ENCODE data around the gene ZKSCAN3. TPM values are rescaled to one million over a fixed set of nuclear protein-coding genes. Genes with fewer than 3 reads are reported as not detected.
A peak's percentile ranks its signal among the peaks of the same experiment; 100 is the strongest.

ZKSCAN3 gene
- total RNA-seq, 1 experiment from 2014 or later = 11.2 TPM

- no peaks in the 10 kb centered on the region for H3K79me2 ChIP-seq (ENCODE audit: insufficient read depth, low read length)
- H3K4me1 ChIP-seq (ENCODE audit: control insufficient read depth in 1 of 2, insufficient read depth in 2 of 2, low read length in 2 of 2) = peaks cover 0 to 14% of the 10 kb centered on the region in 2 experiments; a peak in 2 of 4 replicates
- ChIA-PET RAD21 (ENCODE audit: low non-redundant PET in 1 of 2, low total read pairs in 2 of 2, uncharacterized antibody in 2 of 2, unreplicated experiment in 2 of 2) (no interaction called here), POLR2A (no interaction called here), CTCF (interaction anchor here (1.0 to 1.3 kb wide), 2 partner anchors 10 kb away, joined by 5 to 7 read pairs; no protein-coding TSS in a partner anchor)
- no peaks in the 10 kb centered on the region for H3K27me3 ChIP-seq (ENCODE audit: insufficient read depth, low read length)
- H2AFZ ChIP-seq (ENCODE audit: low read depth, low read length, poor library complexity, severe bottlenecking) = no peak overlapping the region
- H3K9me3 ChIP-seq (ENCODE audit: control insufficient read depth in 1 of 2, insufficient read depth in 1 of 2, low read depth in 1 of 2, low read length in 2 of 2) = no peaks in the 10 kb centered on the region
- H3K4me3 ChIP-seq (replicated peaks in 1 of 2; ENCODE audit: low read depth in 1 of 2, low read length in 2 of 2) = no peak overlapping the region
- TF ChIP-seq RAD21 (IDR thresholded peaks at IDR 0.05; ENCODE audit: low read depth) = peak; percentile 51
- TF ChIP-seq CTCF (IDR thresholded peaks at IDR 0.05 in 2 of 3, conservative IDR thresholded peaks at IDR 0.05 in 1 of 3; ENCODE audit: borderline replicate concordance in 1 of 3, insufficient read depth in 1 of 3, low read depth in 2 of 3, low read length in 2 of 3) = peak; percentile 29 to 48 (median 36); a peak in 4 of 6 replicates
- TF ChIP-seq ELF1 (IDR thresholded peaks at IDR 0.05; ENCODE audit: borderline replicate concordance, low read depth) = no peak
- no peak for TF ChIP-seq EZH2phosphoT487 (IDR thresholded peaks at IDR 0.05; ENCODE audit: borderline replicate concordance)
- no peak for TF ChIP-seq SP1 (IDR thresholded peaks at IDR 0.05; ENCODE audit: low read depth)
- TF ChIP-seq CBX3 (IDR thresholded peaks at IDR 0.05; ENCODE audit: low read depth) = no peak
- no peak for TF ChIP-seq CEBPB (IDR thresholded peaks at IDR 0.05; ENCODE audit: low read depth)
- H3K9ac ChIP-seq (ENCODE audit: low read length) = no peak overlapping the region
- no peaks in the 10 kb centered on the region for H3K9me2 ChIP-seq (ENCODE audit: insufficient read depth)
- intact Hi-C loops (cut with micrococcal nuclease) = loop anchor here (5.0 kb wide), 1 partner anchor 288 kb away; no protein-coding TSS in a partner anchor
- ATAC-seq = peak; percentile 58
- no peaks in the 10 kb centered on the region for H4K20me1 ChIP-seq (ENCODE audit: insufficient read depth)
- no peak for DNase-seq (ENCODE audit: low read depth, low spot score)
- H3K4me2 ChIP-seq (ENCODE audit: low read length) = no peak overlapping the region
- no peaks in the 10 kb centered on the region for H3K36me3 ChIP-seq (ENCODE audit: control insufficient read depth in 1 of 2, insufficient read depth in 2 of 2, low read length in 2 of 2)
- BruUV-seq (replicated peaks) = no TSS peak
- H3K27ac ChIP-seq (ENCODE audit: low read depth, low read length) = no peak overlapping the region
Observed at GRCh38 chr6:28393912-28394662, 44.3 kb downstream of the ZKSCAN3 start.

All from HCT116 (cell line).